Natural killer cell (primary cell): Measurements from ENCODE around the gene CCDC88C. TPM values are rescaled to one million over a fixed set of nuclear protein-coding genes. Genes with fewer than 3 reads are reported as not detected.

Experiments used
- ATAC-seq, 3 donors: fragments of 150-1000 bp in 2 of 3; fragments of 200-7000 bp in 1 of 3; cut with Tn5 transposase; 1 replicate in 1 of 3; 2 replicates in 2 of 3; pipeline ENCODE4 v1.10.0; 2021; ENCODE audit warnings: mild to moderate bottlenecking in 2 of 3, moderate library complexity in 2 of 3
- DNase-seq, 2 donors: peaks; one replicate each; pipeline versions ENCODE4 v3.0.0 to v3.0.0-alpha.2; 2013 to 2021; ENCODE audit warnings: mixed read lengths in 1 of 2
- H3K27ac ChIP-seq: one replicate; pipeline ENCODE4 v1.5.1; 2013; ENCODE audit warnings: mild to moderate bottlenecking, low read length
- H3K27me3 ChIP-seq: one replicate; pipeline ENCODE4 v1.6.1; 2013; ENCODE audit warnings: low read length; ENCODE audit not compliant: control insufficient read depth, insufficient read depth
- H3K36me3 ChIP-seq: one replicate; pipeline ENCODE4 v1.6.1; 2013; ENCODE audit warnings: low read length; ENCODE audit not compliant: control insufficient read depth, insufficient read depth
- H3K4me1 ChIP-seq: one replicate; pipeline ENCODE4 v1.6.1; 2013; ENCODE audit warnings: low read length; ENCODE audit not compliant: control insufficient read depth, insufficient read depth
- H3K4me3 ChIP-seq: one replicate; pipeline ENCODE4 v1.5.1; 2013; ENCODE audit warnings: low read length
- H3K9me3 ChIP-seq: one replicate; pipeline ENCODE4 v1.6.1; 2013; ENCODE audit warnings: low read length; ENCODE audit not compliant: control insufficient read depth, insufficient read depth
- H3K27ac Mint-ChIP-seq, 2 donors: one replicate each; pipeline ENCODE4 v1.8.0; 2022; ENCODE audit warnings: mild to moderate bottlenecking in 2 of 2, mixed read lengths in 2 of 2, moderate library complexity in 1 of 2
- H3K27me3 Mint-ChIP-seq, 2 donors: one replicate each; pipeline ENCODE4 v1.8.0; 2022; ENCODE audit warnings: low read depth in 2 of 2, mixed read lengths in 2 of 2
- H3K36me3 Mint-ChIP-seq: one replicate; pipeline ENCODE4 v1.8.0; 2022; ENCODE audit warnings: mixed read lengths
- H3K4me1 Mint-ChIP-seq, 2 donors: one replicate each; pipeline ENCODE4 v1.8.0; 2022; ENCODE audit warnings: mixed read lengths in 2 of 2
- H3K4me3 Mint-ChIP-seq: one replicate; pipeline ENCODE4 v1.8.0; 2022; ENCODE audit warnings: mild to moderate bottlenecking, moderate library complexity, mixed read lengths
- H3K9me3 Mint-ChIP-seq, 2 donors: one replicate each; pipeline ENCODE4 v1.8.0; 2022; ENCODE audit warnings: mixed read lengths in 2 of 2
- CTCF ChIP-seq: fragments of 200-600 bp; IDR thresholded peaks from one replicate; pipeline ENCODE4 v1.8.0; 2022; ENCODE audit warnings: antibody characterized with exemption
- WGBS: methylation state at CpG from one replicate; pipeline ENCODE4 v1.1.7; 2013; ENCODE audit warnings: missing lambda C conversion rate; ENCODE audit not compliant: insufficient coverage; 5-methylcytosine and 5-hydroxymethylcytosine counted together
- intact Hi-C: fragments of 100-400 bp; cut with micrococcal nuclease; formaldehyde crosslinking; loops from one replicate; pipeline ENCODE4 v1.14.2; 2022
- total RNA-seq, 4 donors: library from RNA; stranded (reverse); fragments of 120-200 nt in 1 of 4; gene quantifications; one replicate each; pipeline versions ENCODE4 v1.2.3 to v1.2.4, GENCODE V29; 2013 to 2022

The CCDC88C gene
- total RNA-seq, 3 donors from 2014 or later (not counting 1 experiment from before 2014, with no cell fraction given): 432 to 516 (median 438) TPM

- no peaks in the 10 kb centered on the region for H3K9me3 ChIP-seq
- intact Hi-C loops: loop anchor here (1.0 to 2.0 kb wide), 2 partner anchors 18 to 32 kb away; no protein-coding TSS in a partner anchor
- Mint-ChIP-seq H3K4me1 (peaks cover 52 to 74% of the 10 kb centered on the region in 2 donors), H3K27ac (peak overlapping the region; percentile 73 to 88), H3K9me3 (no peaks in the 10 kb centered on the region), H3K4me3 (peak overlapping the region; percentile 43), H3K36me3 (no peaks in the 10 kb centered on the region), H3K27me3 (no peaks in the 10 kb centered on the region)
- TF ChIP-seq CTCF: no peak
- peak; percentile 79 to 87 (median 84) for ATAC-seq
- no peak overlapping the region for H3K4me3 ChIP-seq
- H3K27ac ChIP-seq: peak overlapping the region; percentile 82
- H3K36me3 ChIP-seq: no peaks in the 10 kb centered on the region
- 51% methylated on average over 5 of the region's 5 CpGs for WGBS
- peak; percentile 62 to 73 for DNase-seq
- H3K27me3 ChIP-seq: no peaks in the 10 kb centered on the region
- peaks cover 46% of the 10 kb centered on the region for H3K4me1 ChIP-seq
Measured at GRCh38 chr14:91261115-91261514, 156.5 kb downstream of the CCDC88C start.

GRCh38 chr14:91258876-91259275, 158.7 kb downstream of the CCDC88C start:
- no peak for DNase-seq
- H3K36me3 ChIP-seq: no peaks in the 10 kb centered on the region
- H3K27ac ChIP-seq: no peak overlapping the region
- Mint-ChIP-seq H3K36me3 (no peaks in the 10 kb centered on the region), H3K9me3 (no peaks in the 10 kb centered on the region), H3K27me3 (no peaks in the 10 kb centered on the region), H3K4me1 (peaks cover 53 to 79% of the 10 kb centered on the region in 2 donors), H3K27ac (peak overlapping the region in 1 of 2 donors; percentile 62), H3K4me3 (no peak overlapping the region)
- peaks cover 49% of the 10 kb centered on the region for H3K4me1 ChIP-seq
- ATAC-seq: no peak
- 87% methylated on average over 3 of the region's 3 CpGs for WGBS
- intact Hi-C loops: no loop called here
- no peak for TF ChIP-seq CTCF
- H3K9me3 ChIP-seq: no peaks in the 10 kb centered on the region
- no peak overlapping the region for H3K4me3 ChIP-seq
- H3K27me3 ChIP-seq: no peaks in the 10 kb centered on the region

- WGBS: 83% methylated on average over 16 of the region's 16 CpGs
- no peak for ATAC-seq
- Histone ChIP-seq H3K4me3 (no peak overlapping the region), H3K27me3 (no peaks in the 10 kb centered on the region), H3K4me1 (peaks cover 47% of the 10 kb centered on the region), H3K36me3 (no peaks in the 10 kb centered on the region), H3K27ac (no peak overlapping the region), H3K9me3 (no peaks in the 10 kb centered on the region)
- H3K36me3 Mint-ChIP-seq: no peaks in the 10 kb centered on the region
- DNase-seq: no peak
- intact Hi-C loops: no loop called here
- H3K27me3 Mint-ChIP-seq: no peaks in the 10 kb centered on the region
- H3K4me1 Mint-ChIP-seq: peaks cover 46 to 74% of the 10 kb centered on the region in 2 donors
- no peak for TF ChIP-seq CTCF
- H3K9me3 Mint-ChIP-seq: no peaks in the 10 kb centered on the region
- peak overlapping the region; percentile 40 to 62 for H3K27ac Mint-ChIP-seq
- peak overlapping the region; percentile 18 for H3K4me3 Mint-ChIP-seq
Measured at GRCh38 chr14:91258011-91258618, 159.5 kb downstream of the CCDC88C start.
